K562 (cell line): ENCODE results near the gene WWC2. TPM values are rescaled to one million over a fixed set of nuclear protein-coding genes. Genes with fewer than 3 reads are reported as not detected.

Experiments
- ATF4 ChIP-seq: fragments of 450-650 bp; formaldehyde crosslinking; IDR thresholded peaks from 2 replicates; pipeline ENCODE4 v1.4.0; 2022; ENCODE audit warnings: mild to moderate bottlenecking, moderate library complexity
- MCM7 ChIP-seq, 2 experiments: fragments of 450-650 bp; IDR thresholded peaks; 2 replicates each; pipeline ENCODE4 v1.6.1; 2016 to 2018
- NFXL1 ChIP-seq: fragments of 450-650 bp; formaldehyde crosslinking; IDR thresholded peaks from 2 replicates; pipeline ENCODE4 v1.4.0; 2021; ENCODE audit warnings: mild to moderate bottlenecking
- POLR2A ChIP-seq: fragments of 450-650 bp; conservative IDR thresholded peaks from 2 replicates; pipeline ENCODE4 v1.6.1; 2016
- TAF15 ChIP-seq: fragments of 200-400 bp; formaldehyde crosslinking; IDR thresholded peaks from 2 replicates; pipeline ENCODE4 v1.6.1; 2017; ENCODE audit warnings: mild to moderate bottlenecking, low read depth, low read length, moderate library complexity
- TFAP4 ChIP-seq: sonication (generic); formaldehyde crosslinking; IDR thresholded peaks from 2 replicates; pipeline ENCODE4 v1.8.0; 2022; ENCODE audit warnings: missing genetic modification reagents, mild to moderate bottlenecking, moderate library complexity, borderline replicate concordance
- polyA plus RNA-seq, 8 experiments: library from polyadenylated mRNA; depleted of rRNA in 4 of 8; stranded (reverse) in 5 of 8; unstranded in 3 of 8; fragments of >200 nt; fragmentation: Nextera tagmentation in 2 of 8; fragmentation: Illumina TruSeq in 1 of 8; extraction: Ambion mirVana in 2 of 8; extraction: Trizol in 1 of 8; gene quantifications; 2 replicates each; pipeline versions ENCODE4 v1.2.1 to v1.2.3, GENCODE V29; 2011 to 2014; ENCODE audit warnings: inconsistent platforms in 1 of 8, missing spikeins in 1 of 8
- total RNA-seq, 7 experiments: library from RNA; depleted of rRNA in 6 of 7; stranded (reverse); fragments of >200 nt in 6 of 7; fragmentation: Illumina TruSeq in 2 of 7; extraction: Trizol in 2 of 7; gene quantifications; 2 replicates each; pipeline versions ENCODE4 v1.2.1 to v1.2.3, GENCODE V29; 2011 to 2021; ENCODE audit warnings: low replicate concordance in 1 of 7
- TF ChIP-seq, protein P1 (sequence below): fragments of 450-650 bp; IDR thresholded peaks from 2 replicates; pipeline ENCODE4 v1.6.1; 2018; ENCODE audit not compliant: partially characterized antibody
- TF ChIP-seq, protein P2 (sequence below): fragments of 250-450 bp; sonication (Bioruptor Pico); IDR thresholded peaks from 2 replicates; pipeline ENCODE4 v1.4.0; 2020

WWC2 gene
- total and polyA plus RNA-seq, 9 of the 15 experiments (the other 6 are each of a cell fraction or from before 2014, with no cell fraction given): 3.7 to 39.4 (median 19.6) TPM

DNA sequence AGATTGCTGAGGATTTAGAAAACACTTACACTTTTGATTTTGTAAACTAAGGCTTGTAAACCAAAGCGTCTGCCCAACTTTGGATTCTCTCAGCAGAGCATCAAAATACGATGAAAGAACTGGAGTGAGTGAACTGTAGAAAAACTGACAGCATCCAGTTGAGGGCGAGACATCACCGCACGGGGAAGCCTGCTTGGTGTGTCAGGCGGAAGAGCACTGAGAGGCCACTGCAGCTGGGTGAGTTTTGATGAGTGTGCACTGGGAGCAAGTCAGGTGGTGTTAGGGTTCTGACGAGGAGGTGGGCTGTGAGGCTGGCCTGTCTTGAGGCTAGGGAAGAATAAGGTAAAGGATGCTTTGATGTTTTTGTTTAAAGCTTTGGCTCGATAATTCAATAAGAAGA is 270.0 kb downstream of the WWC2 start (continued):
- TF ChIP-seq, protein P1, sequence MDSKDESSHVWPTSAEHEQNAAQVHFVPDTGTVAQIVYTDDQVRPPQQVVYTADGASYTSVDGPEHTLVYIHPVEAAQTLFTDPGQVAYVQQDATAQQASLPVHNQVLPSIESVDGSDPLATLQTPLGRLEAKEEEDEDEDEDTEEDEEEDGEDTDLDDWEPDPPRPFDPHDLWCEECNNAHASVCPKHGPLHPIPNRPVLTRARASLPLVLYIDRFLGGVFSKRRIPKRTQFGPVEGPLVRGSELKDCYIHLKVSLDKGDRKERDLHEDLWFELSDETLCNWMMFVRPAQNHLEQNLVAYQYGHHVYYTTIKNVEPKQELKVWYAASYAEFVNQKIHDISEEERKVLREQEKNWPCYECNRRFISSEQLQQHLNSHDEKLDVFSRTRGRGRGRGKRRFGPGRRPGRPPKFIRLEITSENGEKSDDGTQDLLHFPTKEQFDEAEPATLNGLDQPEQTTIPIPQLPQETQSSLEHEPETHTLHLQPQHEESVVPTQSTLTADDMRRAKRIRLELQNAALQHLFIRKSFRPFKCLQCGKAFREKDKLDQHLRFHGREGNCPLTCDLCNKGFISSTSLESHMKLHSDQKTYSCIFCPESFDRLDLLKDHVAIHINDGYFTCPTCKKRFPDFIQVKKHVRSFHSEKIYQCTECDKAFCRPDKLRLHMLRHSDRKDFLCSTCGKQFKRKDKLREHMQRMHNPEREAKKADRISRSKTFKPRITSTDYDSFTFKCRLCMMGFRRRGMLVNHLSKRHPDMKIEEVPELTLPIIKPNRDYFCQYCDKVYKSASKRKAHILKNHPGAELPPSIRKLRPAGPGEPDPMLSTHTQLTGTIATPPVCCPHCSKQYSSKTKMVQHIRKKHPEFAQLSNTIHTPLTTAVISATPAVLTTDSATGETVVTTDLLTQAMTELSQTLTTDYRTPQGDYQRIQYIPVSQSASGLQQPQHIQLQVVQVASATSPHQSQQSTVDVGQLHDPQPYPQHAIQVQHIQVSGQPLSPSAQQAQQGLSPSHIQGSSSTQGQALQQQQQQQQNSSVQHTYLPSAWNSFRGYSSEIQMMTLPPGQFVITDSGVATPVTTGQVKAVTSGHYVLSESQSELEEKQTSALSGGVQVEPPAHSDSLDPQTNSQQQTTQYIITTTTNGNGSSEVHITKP: no peak
- TF ChIP-seq MCM7 (IDR thresholded peaks at IDR 0.05) (no peak), TAF15 (no peak), ATF4 (no peak), POLR2A (no peak), TFAP4 (no peak), NFXL1 (CRISPR knock-in tag) (no peak)
- TF ChIP-seq, protein P2, sequence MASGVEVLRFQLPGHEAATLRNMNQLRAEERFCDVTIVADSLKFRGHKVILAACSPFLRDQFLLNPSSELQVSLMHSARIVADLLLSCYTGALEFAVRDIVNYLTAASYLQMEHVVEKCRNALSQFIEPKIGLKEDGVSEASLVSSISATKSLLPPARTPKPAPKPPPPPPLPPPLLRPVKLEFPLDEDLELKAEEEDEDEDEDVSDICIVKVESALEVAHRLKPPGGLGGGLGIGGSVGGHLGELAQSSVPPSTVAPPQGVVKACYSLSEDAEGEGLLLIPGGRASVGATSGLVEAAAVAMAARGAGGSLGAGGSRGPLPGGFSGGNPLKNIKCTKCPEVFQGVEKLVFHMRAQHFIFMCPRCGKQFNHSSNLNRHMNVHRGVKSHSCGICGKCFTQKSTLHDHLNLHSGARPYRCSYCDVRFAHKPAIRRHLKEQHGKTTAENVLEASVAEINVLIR: no peak

Other genes with a start within 250 kb of the WWC2 start
- 54.8 and 63.8 TPM in 2 replicates for gene DCTD, start 181.9 kb upstream of the WWC2 start, total RNA-seq (2014; rRNA removed)
- gene DCTD, start 181.9 kb upstream of the WWC2 start, total RNA-seq (2014; rRNA removed; fragmentation: Illumina TruSeq; extraction: Trizol): 71.6 and 81.9 TPM in 2 replicates
- gene DCTD, start 181.9 kb upstream of the WWC2 start, total RNA-seq (2015; rRNA removed; fragmentation: Illumina TruSeq; extraction: Trizol): 75.1 and 76.5 TPM in 2 replicates
- 93.7 and 101 TPM in 2 replicates for gene DCTD, start 181.9 kb upstream of the WWC2 start, total RNA-seq (2021)
- 113 and 114 TPM in 2 replicates for gene DCTD, start 181.9 kb upstream of the WWC2 start, polyA plus RNA-seq (2011; rRNA removed)
- 94.6 and 99.4 TPM in 2 replicates for gene DCTD, start 181.9 kb upstream of the WWC2 start, polyA plus RNA-seq (2014; fragmentation: Illumina TruSeq; extraction: Trizol)
- gene DCTD, start 181.9 kb upstream of the WWC2 start, polyA plus RNA-seq (2014; fragmentation: Nextera tagmentation; extraction: Ambion mirVana): 10 to 100 TPM; 38.7 to 51.8 TPM
- 80.0 and 81.8 TPM in 2 replicates for gene DCTD, start 181.9 kb upstream of the WWC2 start, polyA plus RNA-seq (2014; rRNA removed)
- not detected in 2 replicates for gene CLDN22, start 221.0 kb downstream of the WWC2 start, total RNA-seq (2014; rRNA removed)
- not detected in 2 replicates for gene CLDN22, start 221.0 kb downstream of the WWC2 start, total RNA-seq (2014; rRNA removed; fragmentation: Illumina TruSeq; extraction: Trizol)
- not detected in 2 replicates for gene CLDN22, start 221.0 kb downstream of the WWC2 start, total RNA-seq (2015; rRNA removed; fragmentation: Illumina TruSeq; extraction: Trizol)
- not detected in 2 replicates for gene CLDN22, start 221.0 kb downstream of the WWC2 start, total RNA-seq (2021)
- gene CLDN22, start 221.0 kb downstream of the WWC2 start, polyA plus RNA-seq (2011; rRNA removed): not detected in 2 replicates
- gene CLDN22, start 221.0 kb downstream of the WWC2 start, polyA plus RNA-seq (2014; fragmentation: Illumina TruSeq; extraction: Trizol): not detected in 2 replicates
- gene CLDN22, start 221.0 kb downstream of the WWC2 start, polyA plus RNA-seq (2014; fragmentation: Nextera tagmentation; extraction: Ambion mirVana): under 1 TPM in 1 of 2 experiments, not detected in 1; 0.21 TPM
- 0.11 TPM in 1 of 2 replicates, not detected in the other for gene CLDN22, start 221.0 kb downstream of the WWC2 start, polyA plus RNA-seq (2014; rRNA removed)
- gene CLDN24, start 223.2 kb downstream of the WWC2 start, total RNA-seq (2014; rRNA removed): not detected in 2 replicates
- gene CLDN24, start 223.2 kb downstream of the WWC2 start, total RNA-seq (2014; rRNA removed; fragmentation: Illumina TruSeq; extraction: Trizol): not detected in 2 replicates
- gene CLDN24, start 223.2 kb downstream of the WWC2 start, total RNA-seq (2015; rRNA removed; fragmentation: Illumina TruSeq; extraction: Trizol): not detected in 2 replicates
- gene CLDN24, start 223.2 kb downstream of the WWC2 start, total RNA-seq (2021): not detected in 2 replicates
- not detected in 2 replicates for gene CLDN24, start 223.2 kb downstream of the WWC2 start, polyA plus RNA-seq (2011; rRNA removed)
- not detected in 2 replicates for gene CLDN24, start 223.2 kb downstream of the WWC2 start, polyA plus RNA-seq (2014; fragmentation: Illumina TruSeq; extraction: Trizol)
- not detected for gene CLDN24, start 223.2 kb downstream of the WWC2 start, polyA plus RNA-seq (2014; fragmentation: Nextera tagmentation; extraction: Ambion mirVana)
- not detected in 2 replicates for gene CLDN24, start 223.2 kb downstream of the WWC2 start, polyA plus RNA-seq (2014; rRNA removed)